ENCODE data around the gene SIM2. TPM values are rescaled to one million over a fixed set of nuclear protein-coding genes. Genes with fewer than 3 reads are reported as not detected.

The SIM2 gene
- total RNA-seq, 4 donors from 2014 or later = 0.42 TPM; not detected in 3

GRCh38 chr21:36732217-36732616 is 33.3 kb downstream of the SIM2 start:
- Histone ChIP-seq H3K4me3 (no peak overlapping the region), H3K9me3 (peaks cover 0 to 4% (median 0%) of the 10 kb centered on the region in 4 donors), H3K4me1 (no peaks in the 10 kb centered on the region), H3K36me3 (no peaks in the 10 kb centered on the region), H3K27ac (replicated peaks in 1 of 4) (no peak overlapping the region), H3K27me3 (peaks cover 0 to 73% (median 0%) of the 10 kb centered on the region in 4 donors)
- intact Hi-C loops (cut with DNase I) = no loop called here
- WGBS = 87% methylated on average over 14 of the region's 14 CpGs
- no peak for TF ChIP-seq POLR2A (IDR thresholded peaks at IDR 0.05; ENCODE audit: low read depth)
- TF ChIP-seq CTCF (IDR thresholded peaks at IDR 0.05) = no peak
- no peak for TF ChIP-seq POLR2AphosphoS5 (IDR thresholded peaks at IDR 0.05)
- TF ChIP-seq EP300 (IDR thresholded peaks at IDR 0.05) = no peak
- DNase-seq (ENCODE audit: extremely low spot score) = no peak

- H3K9me3 ChIP-seq = peaks cover 0 to 4% (median 0%) of the 10 kb centered on the region in 4 donors
- no peak overlapping the region for H3K27ac ChIP-seq (replicated peaks in 1 of 4)
- H3K27me3 ChIP-seq = peaks cover 0 to 76% (median 0%) of the 10 kb centered on the region in 4 donors
- 90% methylated on average over 7 of the region's 7 CpGs for WGBS
- H3K4me3 ChIP-seq = no peak overlapping the region
- H3K36me3 ChIP-seq = no peaks in the 10 kb centered on the region
- H3K4me1 ChIP-seq = no peaks in the 10 kb centered on the region
- intact Hi-C loops (cut with DNase I) = no loop called here
- no peak for DNase-seq (ENCODE audit: extremely low spot score)
- TF ChIP-seq CTCF (IDR thresholded peaks at IDR 0.05) (no peak), EP300 (IDR thresholded peaks at IDR 0.05) (no peak), POLR2A (IDR thresholded peaks at IDR 0.05; ENCODE audit: low read depth) (no peak), POLR2AphosphoS5 (IDR thresholded peaks at IDR 0.05) (no peak)
These were observed 33.8 kb downstream of the SIM2 start for GRCh38 chr21:36732761-36733160.

- H3K4me1 ChIP-seq = no peaks in the 10 kb centered on the region
- peaks cover 0 to 76% (median 0%) of the 10 kb centered on the region in 4 donors for H3K27me3 ChIP-seq
- H3K9me3 ChIP-seq = peaks cover 0 to 4% (median 0%) of the 10 kb centered on the region in 4 donors
- no peak overlapping the region for H3K4me3 ChIP-seq
- intact Hi-C loops (cut with DNase I) = no loop called here
- TF ChIP-seq EP300 (IDR thresholded peaks at IDR 0.05) (no peak), POLR2A (IDR thresholded peaks at IDR 0.05; ENCODE audit: low read depth) (no peak), POLR2AphosphoS5 (IDR thresholded peaks at IDR 0.05) (no peak), CTCF (IDR thresholded peaks at IDR 0.05) (no peak)
- H3K27ac ChIP-seq (replicated peaks in 1 of 4) = no peak overlapping the region
- 83% methylated on average over 1 of the region's 6 CpGs for WGBS
- H3K36me3 ChIP-seq = no peaks in the 10 kb centered on the region
- no peak for DNase-seq (ENCODE audit: extremely low spot score)
These were observed 34.9 kb downstream of the SIM2 start for GRCh38 chr21:36733857-36734256.

- WGBS = 96% methylated on average over 4 of the region's 9 CpGs
- TF ChIP-seq POLR2AphosphoS5 (IDR thresholded peaks at IDR 0.05) = no peak
- TF ChIP-seq EP300 (IDR thresholded peaks at IDR 0.05) = no peak
- TF ChIP-seq POLR2A (IDR thresholded peaks at IDR 0.05; ENCODE audit: low read depth) = no peak
- TF ChIP-seq CTCF (IDR thresholded peaks at IDR 0.05) = no peak
- Histone ChIP-seq H3K36me3 (no peaks in the 10 kb centered on the region), H3K27me3 (peaks cover 0 to 74% (median 0%) of the 10 kb centered on the region in 4 donors), H3K4me3 (no peak overlapping the region), H3K27ac (replicated peaks in 1 of 4) (no peak overlapping the region), H3K4me1 (no peaks in the 10 kb centered on the region), H3K9me3 (peaks cover 0 to 4% (median 0%) of the 10 kb centered on the region in 4 donors)
- intact Hi-C loops (cut with DNase I) = no loop called here
- no peak for DNase-seq (ENCODE audit: extremely low spot score)
These were observed 35.7 kb downstream of the SIM2 start for GRCh38 chr21:36734367-36735200.
